GM12892 (cell line): ENCODE data around the gene SIM2.

Experiments used
- POLR2A ChIP-seq: IDR thresholded peaks from 2 replicates; pipeline ENCODE4 v1.6.1; 2011; ENCODE audit warnings: low read depth, low read length, control low read depth
- TAF1 ChIP-seq: IDR thresholded peaks from 2 replicates; pipeline ENCODE4 v1.6.1; 2011; ENCODE audit warnings: low read depth, mild to moderate bottlenecking, control low read depth, low read length, borderline replicate concordance

DNA sequence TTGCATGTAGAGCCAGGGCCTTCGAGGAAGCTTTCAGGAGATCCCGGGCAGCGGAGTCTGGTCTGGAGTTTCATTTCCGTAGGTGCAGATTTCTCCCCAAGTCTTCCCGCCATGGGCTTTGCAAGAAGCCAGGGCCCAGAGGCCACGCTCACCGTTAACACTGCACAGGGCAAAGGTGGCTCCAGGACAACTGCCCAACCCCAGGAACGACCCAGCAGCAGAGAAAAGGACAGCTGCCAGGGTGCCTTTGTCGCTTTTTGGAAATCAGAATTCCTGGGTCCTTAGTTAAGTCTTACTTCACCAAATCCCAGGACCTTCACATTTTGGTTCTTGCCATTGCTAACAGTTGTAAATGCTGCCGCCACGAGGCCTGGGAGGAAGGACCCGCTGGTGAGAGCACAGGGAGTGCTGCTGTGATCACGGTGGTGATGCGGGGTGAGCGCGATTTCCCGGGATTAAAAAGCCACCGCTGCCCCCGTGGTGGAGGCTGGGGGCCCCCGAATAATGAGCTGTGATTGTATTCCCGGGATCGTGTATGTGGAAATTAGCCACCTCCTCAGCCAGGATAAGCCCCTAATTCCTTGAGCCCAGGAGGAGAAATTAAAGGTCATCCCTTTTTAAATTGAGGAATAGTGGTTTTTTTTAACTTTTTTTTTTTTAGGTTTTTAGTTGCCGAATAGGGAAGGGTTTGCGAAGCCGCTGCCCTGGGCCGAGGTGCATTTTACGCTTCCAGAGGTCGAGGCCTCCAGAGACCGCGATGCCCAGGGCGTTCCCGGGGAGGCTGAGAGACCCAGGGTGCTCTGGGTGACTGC, 8.2 kb downstream of the SIM2 start:
- no peak for TF ChIP-seq POLR2A
- TF ChIP-seq TAF1: no peak
